HEK293 (cell line): ENCODE results near the gene STAC2.

Experiments
- CTCF ChIA-PET: fragments of 350-600 bp; formaldehyde crosslinking; extraction: SDS; loops from one replicate; lab custom pipeline; 2021; ENCODE audit warnings: antibody characterized with exemption; lab: Yijun Ruan, JAX
- POLR2A ChIA-PET: fragments of 300-600 bp; formaldehyde crosslinking; extraction: SDS; loops from one replicate; lab custom pipeline; 2020; ENCODE audit warnings: antibody characterized with exemption, inconsistent platforms; lab: Yijun Ruan, JAX
- H3K27ac ChIP-seq: fragments of 200-500 bp; sonication (Bioruptor generic); 2 replicates; pipeline ENCODE4 v1.5.1; 2014; ENCODE audit warnings: low read depth, low read length, control low read depth, inconsistent platforms; ENCODE audit errors: extremely low read depth
- H3K36me3 ChIP-seq, 2 experiments: fragments of 200-500 bp in 1 of 2; sonication (Bioruptor generic) in 1 of 2; 1 replicate in 1 of 2; 2 replicates in 1 of 2; pipeline ENCODE4 v1.5.1; 2014 to 2017; ENCODE audit warnings: inconsistent platforms in 2 of 2, low read length in 2 of 2; ENCODE audit not compliant: control insufficient read depth in 2 of 2, insufficient read depth in 1 of 2
- H3K4me1 ChIP-seq: fragments of 200-500 bp; sonication (Bioruptor generic); 2 replicates; pipeline ENCODE4 v1.5.1; 2014; ENCODE audit warnings: mild to moderate bottlenecking, low read length, inconsistent platforms; ENCODE audit not compliant: control insufficient read depth, insufficient read depth
- H3K4me3 ChIP-seq: 2 replicates; pipeline ENCODE4 v1.5.1; 2011; ENCODE audit warnings: low read depth, mild to moderate bottlenecking, control low read depth, low read length, moderate library complexity
- H3K9me3 ChIP-seq: fragments of 200-500 bp; sonication (Bioruptor generic); 2 replicates; pipeline ENCODE4 v1.5.1; 2014; ENCODE audit warnings: low read depth, low read length, inconsistent platforms; ENCODE audit not compliant: control insufficient read depth, insufficient read depth
- GLIS1 ChIP-seq: fragments of 450-650 bp; formaldehyde crosslinking; IDR thresholded peaks from 2 replicates; pipeline ENCODE4 v1.5.1; 2016; ENCODE audit warnings: missing biosample characterization, missing genetic modification characterization
- GLIS2 ChIP-seq: fragments of 450-650 bp; formaldehyde crosslinking; IDR thresholded peaks from 2 replicates; pipeline ENCODE4 v1.5.1; 2016; ENCODE audit warnings: missing biosample characterization, missing genetic modification characterization
- KLF8 ChIP-seq: fragments of 450-650 bp; formaldehyde crosslinking; IDR thresholded peaks from 2 replicates; pipeline ENCODE4 v1.5.1; 2016; ENCODE audit warnings: missing biosample characterization, missing genetic modification characterization
- PATZ1 ChIP-seq: fragments of 450-650 bp; formaldehyde crosslinking; IDR thresholded peaks from 2 replicates; pipeline ENCODE4 v1.5.1; 2016; ENCODE audit warnings: missing biosample characterization, missing genetic modification characterization
- YY1 ChIP-seq: fragments of 450-650 bp; formaldehyde crosslinking; IDR thresholded peaks from 2 replicates; pipeline ENCODE4 v1.5.1; 2018; ENCODE audit warnings: missing biosample characterization, missing genetic modification characterization
- ZBTB48 ChIP-seq: fragments of 450-650 bp; formaldehyde crosslinking; IDR thresholded peaks from 2 replicates; pipeline ENCODE4 v1.5.1; 2016; ENCODE audit warnings: missing biosample characterization, missing genetic modification characterization
- ZBTB8A ChIP-seq: fragments of 450-650 bp; formaldehyde crosslinking; IDR thresholded peaks from 2 replicates; pipeline ENCODE4 v1.5.1; 2016; ENCODE audit warnings: missing biosample characterization, missing genetic modification characterization
- ZNF157 ChIP-seq: fragments of 450-650 bp; formaldehyde crosslinking; IDR thresholded peaks from 2 replicates; pipeline ENCODE4 v1.5.1; 2016; ENCODE audit warnings: missing biosample characterization, missing genetic modification characterization
- ZNF19 ChIP-seq: fragments of 450-650 bp; formaldehyde crosslinking; IDR thresholded peaks from 2 replicates; pipeline ENCODE4; 2016; ENCODE audit warnings: missing biosample characterization, missing genetic modification characterization, low read depth
- ZNF24 ChIP-seq: fragments of 450-650 bp; formaldehyde crosslinking; IDR thresholded peaks from 2 replicates; pipeline ENCODE4 v1.5.1; 2016; ENCODE audit warnings: missing biosample characterization, missing genetic modification characterization
- ZNF362 ChIP-seq: fragments of 450-650 bp; formaldehyde crosslinking; IDR thresholded peaks from 2 replicates; pipeline ENCODE4 v1.5.1; 2016; ENCODE audit warnings: missing biosample characterization, missing genetic modification characterization
- ZNF654 ChIP-seq: fragments of 450-650 bp; formaldehyde crosslinking; IDR thresholded peaks from 2 replicates; pipeline ENCODE4 v1.5.1; 2016; ENCODE audit warnings: low read depth, missing biosample characterization, missing genetic modification characterization
- TF ChIP-seq, protein P1 (sequence below): fragments of 450-650 bp; IDR thresholded peaks from 2 replicates; pipeline ENCODE4 v1.5.1; 2018; ENCODE audit warnings: missing biosample characterization, missing genetic modification characterization
- TF ChIP-seq, protein P2 (sequence below): fragments of 450-650 bp; formaldehyde crosslinking; IDR thresholded peaks from 2 replicates; pipeline ENCODE4 v1.5.1; 2016; ENCODE audit warnings: missing biosample characterization, missing genetic modification characterization
- TF ChIP-seq, protein P3 (sequence below): fragments of 450-650 bp; formaldehyde crosslinking; IDR thresholded peaks from 2 replicates; pipeline ENCODE4 v1.5.1; 2016; ENCODE audit warnings: missing biosample characterization, missing genetic modification characterization

STAC2 gene

GRCh38 chr17:39174920-39175694 lies 50.6 kb downstream of the STAC2 start:
- TF ChIP-seq, protein P1, sequence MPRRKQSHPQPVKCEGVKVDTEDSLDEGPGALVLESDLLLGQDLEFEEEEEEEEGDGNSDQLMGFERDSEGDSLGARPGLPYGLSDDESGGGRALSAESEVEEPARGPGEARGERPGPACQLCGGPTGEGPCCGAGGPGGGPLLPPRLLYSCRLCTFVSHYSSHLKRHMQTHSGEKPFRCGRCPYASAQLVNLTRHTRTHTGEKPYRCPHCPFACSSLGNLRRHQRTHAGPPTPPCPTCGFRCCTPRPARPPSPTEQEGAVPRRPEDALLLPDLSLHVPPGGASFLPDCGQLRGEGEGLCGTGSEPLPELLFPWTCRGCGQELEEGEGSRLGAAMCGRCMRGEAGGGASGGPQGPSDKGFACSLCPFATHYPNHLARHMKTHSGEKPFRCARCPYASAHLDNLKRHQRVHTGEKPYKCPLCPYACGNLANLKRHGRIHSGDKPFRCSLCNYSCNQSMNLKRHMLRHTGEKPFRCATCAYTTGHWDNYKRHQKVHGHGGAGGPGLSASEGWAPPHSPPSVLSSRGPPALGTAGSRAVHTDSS (tag by site-specific recombination) = peak; percentile 69
- TF ChIP-seq ZNF654 (tag by site-specific recombination) = peak; percentile 65
- TF ChIP-seq PATZ1 = peak; percentile 47; the same call in 1 of the 2 replicates
- peak; percentile 44 for TF ChIP-seq ZBTB48 (tag by site-specific recombination)
- no peak for TF ChIP-seq ZNF362 (tag by site-specific recombination)
- no peak for TF ChIP-seq YY1 (tag by site-specific recombination)
- TF ChIP-seq ZNF24 (tag by site-specific recombination) = no peak
- TF ChIP-seq KLF8 = no peak
- TF ChIP-seq, protein P2, sequence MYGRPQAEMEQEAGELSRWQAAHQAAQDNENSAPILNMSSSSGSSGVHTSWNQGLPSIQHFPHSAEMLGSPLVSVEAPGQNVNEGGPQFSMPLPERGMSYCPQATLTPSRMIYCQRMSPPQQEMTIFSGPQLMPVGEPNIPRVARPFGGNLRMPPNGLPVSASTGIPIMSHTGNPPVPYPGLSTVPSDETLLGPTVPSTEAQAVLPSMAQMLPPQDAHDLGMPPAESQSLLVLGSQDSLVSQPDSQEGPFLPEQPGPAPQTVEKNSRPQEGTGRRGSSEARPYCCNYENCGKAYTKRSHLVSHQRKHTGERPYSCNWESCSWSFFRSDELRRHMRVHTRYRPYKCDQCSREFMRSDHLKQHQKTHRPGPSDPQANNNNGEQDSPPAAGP (tag by site-specific recombination) = peak; percentile 51; the same call in 1 of the 2 replicates
- TF ChIP-seq GLIS2 (tag by site-specific recombination) = peak; percentile 18; the same call in 1 of the 2 replicates
- peak; percentile 28 for TF ChIP-seq ZBTB8A (tag by site-specific recombination)
- TF ChIP-seq, protein P3, sequence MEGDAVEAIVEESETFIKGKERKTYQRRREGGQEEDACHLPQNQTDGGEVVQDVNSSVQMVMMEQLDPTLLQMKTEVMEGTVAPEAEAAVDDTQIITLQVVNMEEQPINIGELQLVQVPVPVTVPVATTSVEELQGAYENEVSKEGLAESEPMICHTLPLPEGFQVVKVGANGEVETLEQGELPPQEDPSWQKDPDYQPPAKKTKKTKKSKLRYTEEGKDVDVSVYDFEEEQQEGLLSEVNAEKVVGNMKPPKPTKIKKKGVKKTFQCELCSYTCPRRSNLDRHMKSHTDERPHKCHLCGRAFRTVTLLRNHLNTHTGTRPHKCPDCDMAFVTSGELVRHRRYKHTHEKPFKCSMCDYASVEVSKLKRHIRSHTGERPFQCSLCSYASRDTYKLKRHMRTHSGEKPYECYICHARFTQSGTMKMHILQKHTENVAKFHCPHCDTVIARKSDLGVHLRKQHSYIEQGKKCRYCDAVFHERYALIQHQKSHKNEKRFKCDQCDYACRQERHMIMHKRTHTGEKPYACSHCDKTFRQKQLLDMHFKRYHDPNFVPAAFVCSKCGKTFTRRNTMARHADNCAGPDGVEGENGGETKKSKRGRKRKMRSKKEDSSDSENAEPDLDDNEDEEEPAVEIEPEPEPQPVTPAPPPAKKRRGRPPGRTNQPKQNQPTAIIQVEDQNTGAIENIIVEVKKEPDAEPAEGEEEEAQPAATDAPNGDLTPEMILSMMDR = peak; percentile 78
- TF ChIP-seq ZNF19 = no peak
- 0 out of 2 replicates have a peak, but pooled peaks have one; percentile 28 for TF ChIP-seq GLIS1 (tag by site-specific recombination)
- TF ChIP-seq ZNF157 (tag by site-specific recombination) = peak; percentile 80
- Histone ChIP-seq H3K36me3 (peaks cover 15 to 35% of the 10 kb centered on the region in 2 experiments; a peak in 2 of 3 replicates), H3K9me3 (no peaks in the 10 kb centered on the region), H3K4me1 (0 out of 2 replicates have a peak, but pooled peaks cover 7% of the 10 kb centered on the region), H3K4me3 (no peak overlapping the region), H3K27ac (peak overlapping the region; percentile 11; the same call in 1 of the 2 replicates)
- CTCF ChIA-PET = interaction anchor here (0.5 to 6.8 kb wide), 53 partner anchors 9 to 449 kb away, joined by 3 to 183 read pairs (median 4); partner anchors contain the start of genes ARL5C, CACNB1, PSMB3 and RPL19
- POLR2A ChIA-PET = interaction anchor here (0.5 to 2.3 kb wide), 8 partner anchors 8 to 321 kb away, joined by 3 to 18 read pairs (median 4); partner anchors contain the start of genes RPL19 and RPL23
